ENCODE data around the gene ZNF2. TPM values are rescaled to one million over a fixed set of nuclear protein-coding genes. Genes with fewer than 3 reads are reported as not detected.
"Not testable (repeated sequence)": the region's sequence is repeated elsewhere in the genome, so short reads cannot be mapped to it uniquely, and the experiment has no call there.

The ZNF2 gene
- total and polyA plus RNA-seq, 2 experiments from 2014 or later = 4.7 to 5.6 TPM

DNA sequence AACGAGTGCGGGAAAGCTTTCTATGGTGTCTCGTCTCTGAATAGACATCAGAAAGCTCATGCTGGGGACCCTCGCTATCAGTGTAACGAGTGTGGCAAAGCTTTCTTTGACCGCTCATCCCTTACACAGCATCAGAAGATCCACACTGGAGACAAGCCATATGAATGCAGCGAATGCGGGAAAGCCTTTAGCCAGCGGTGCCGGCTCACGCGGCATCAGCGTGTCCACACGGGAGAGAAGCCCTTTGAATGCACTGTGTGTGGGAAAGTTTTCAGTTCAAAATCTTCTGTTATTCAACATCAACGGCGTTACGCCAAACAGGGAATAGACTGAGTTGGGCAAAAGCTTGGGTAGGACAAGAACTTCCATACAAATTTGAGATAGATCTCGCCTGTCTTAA lies 16.2 kb downstream of the ZNF2 start:
- DNase-seq (ENCODE audit: low read depth in 1 of 2, low spot score in 1 of 2) = no peak

DNA sequence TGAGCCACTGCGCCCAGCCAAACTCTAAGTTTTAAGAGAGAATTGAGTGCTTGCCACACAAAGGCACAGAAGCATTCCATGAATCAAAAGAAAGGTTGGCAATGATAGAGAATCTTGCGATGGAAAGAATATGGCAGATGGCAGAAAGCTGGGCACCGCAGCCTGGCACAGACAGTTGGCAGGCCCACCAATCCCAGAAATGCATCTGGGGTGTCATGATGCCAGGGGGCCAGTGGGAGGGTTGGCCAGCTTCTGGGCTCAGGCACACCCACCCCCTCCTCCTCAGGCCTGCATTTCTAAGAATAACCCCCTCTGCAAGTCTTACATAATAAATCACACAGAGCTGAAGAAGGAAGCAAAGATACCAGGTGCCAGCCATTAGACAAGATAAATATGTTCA lies 19.6 kb downstream of the ZNF2 start:
- TF ChIP-seq CTCF (IDR thresholded peaks at IDR 0.05; ENCODE audit: low read depth, low read length) = no peak
- H3K4me3 ChIP-seq = no peak overlapping the region
- peaks cover 18% of the 10 kb centered on the region for H3K36me3 ChIP-seq
- no peaks in the 10 kb centered on the region for H3K4me1 ChIP-seq (ENCODE audit: low read depth)
- H3K27ac ChIP-seq = no peak overlapping the region
- H3K9me3 ChIP-seq (ENCODE audit: low read depth) = no peaks in the 10 kb centered on the region
- no peak for DNase-seq (ENCODE audit: low read depth in 1 of 2, low spot score in 1 of 2)
- H3K27me3 ChIP-seq = no peaks in the 10 kb centered on the region

More for the DNA sequence above, 16.2 kb downstream of the ZNF2 start:
- no peaks in the 10 kb centered on the region for H3K9me3 ChIP-seq (ENCODE audit: low read depth)
- H3K4me3 ChIP-seq = no peak overlapping the region
- TF ChIP-seq CTCF (IDR thresholded peaks at IDR 0.05; ENCODE audit: low read depth, low read length) = no peak
- H3K4me1 ChIP-seq (ENCODE audit: low read depth) = no peaks in the 10 kb centered on the region
- H3K36me3 ChIP-seq = peaks cover 18% of the 10 kb centered on the region
- no peak overlapping the region for H3K27ac ChIP-seq
- H3K27me3 ChIP-seq = no peaks in the 10 kb centered on the region

DNA sequence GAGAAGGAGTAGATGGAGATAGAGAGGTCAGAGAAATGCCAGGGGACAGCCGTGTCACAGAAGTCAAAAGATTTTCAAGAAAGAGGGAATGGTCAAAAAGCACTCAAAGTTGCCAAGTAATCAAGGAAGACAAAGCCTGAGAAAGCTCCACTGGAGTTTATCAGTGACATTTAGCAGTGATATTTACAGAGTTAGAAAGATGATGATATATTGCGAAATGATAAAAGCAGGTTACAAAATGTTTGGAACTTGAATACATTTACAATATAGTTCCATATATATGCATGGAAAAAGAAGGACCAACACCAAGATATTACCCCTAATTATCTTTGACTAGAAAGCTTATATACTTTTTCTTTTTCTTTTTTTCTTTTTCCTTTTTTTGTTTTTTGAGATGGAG lies 20.4 kb downstream of the ZNF2 start:
- Histone ChIP-seq H3K27ac (no peak overlapping the region), H3K36me3 (peaks cover 12% of the 10 kb centered on the region), H3K27me3 (peaks cover 2% of the 10 kb centered on the region), H3K4me1 (ENCODE audit: low read depth) (no peaks in the 10 kb centered on the region), H3K4me3 (no peak overlapping the region), H3K9me3 (ENCODE audit: low read depth) (no peaks in the 10 kb centered on the region)
- peak in 1 of 2 donors; percentile 2 for DNase-seq (ENCODE audit: low read depth in 1 of 2, low spot score in 1 of 2)
- no peak for TF ChIP-seq CTCF (IDR thresholded peaks at IDR 0.05; ENCODE audit: low read depth, low read length)

- TF ChIP-seq CTCF (IDR thresholded peaks at IDR 0.05; ENCODE audit: low read depth, low read length) = peak; percentile 44
- not testable (repeated sequence) for H3K27me3 ChIP-seq; H3K36me3 ChIP-seq; H3K4me3 ChIP-seq; H3K27ac ChIP-seq; H3K4me1 ChIP-seq (ENCODE audit: low read depth); H3K9me3 ChIP-seq (ENCODE audit: low read depth)
- peak; percentile 27 to 52 for DNase-seq (ENCODE audit: low read depth in 1 of 2, low spot score in 1 of 2)
Measured at GRCh38 chr2:95192956-95193355, 27.3 kb downstream of the ZNF2 start.

DNA sequence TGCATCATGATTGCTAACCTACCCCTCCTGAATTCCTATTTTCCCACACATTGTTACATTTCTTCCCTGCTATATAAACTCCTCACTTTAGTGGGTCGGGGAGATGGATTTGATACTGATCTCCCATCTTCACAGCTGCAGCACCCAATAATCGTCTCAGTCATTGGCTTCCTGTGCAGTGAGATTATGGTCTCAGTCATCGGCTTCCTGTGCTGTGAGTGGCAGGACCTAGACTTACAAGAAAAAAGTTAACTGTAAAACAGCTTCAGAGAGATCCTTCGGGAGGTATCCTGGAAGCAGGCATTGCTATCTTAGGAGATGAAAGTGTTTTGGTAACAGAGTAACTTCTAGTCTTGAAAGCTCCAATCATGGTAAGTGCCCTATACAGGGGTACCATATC lies 38.3 kb downstream of the ZNF2 start:
- H3K4me3 ChIP-seq = no peak overlapping the region
- H3K4me1 ChIP-seq (ENCODE audit: low read depth) = peaks cover 9% of the 10 kb centered on the region
- no peak for TF ChIP-seq CTCF (IDR thresholded peaks at IDR 0.05; ENCODE audit: low read depth, low read length)

DNA sequence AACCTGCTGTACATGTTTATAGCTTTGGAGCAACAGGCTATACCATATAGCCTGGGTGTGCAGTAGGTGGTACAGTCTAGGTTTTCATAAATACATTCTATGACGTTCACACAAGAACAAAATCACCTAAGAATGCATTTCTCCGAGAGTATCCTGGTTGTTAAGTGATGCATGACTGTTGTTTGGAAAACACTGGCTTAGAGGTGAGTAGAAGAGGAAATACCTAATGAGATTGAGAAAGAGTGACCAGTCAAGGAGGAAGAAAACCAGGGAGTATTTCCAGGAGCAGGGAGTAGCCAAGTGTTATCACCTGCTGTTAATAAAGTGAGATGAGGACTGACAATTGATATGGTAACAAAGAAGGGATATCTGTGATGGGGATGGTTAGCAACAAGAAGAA lies 38.8 kb downstream of the ZNF2 start:
- Histone ChIP-seq H3K36me3 (no peaks in the 10 kb centered on the region), H3K27ac (no peak overlapping the region), H3K27me3 (no peaks in the 10 kb centered on the region), H3K4me1 (ENCODE audit: low read depth) (peaks cover 9% of the 10 kb centered on the region), H3K4me3 (no peak overlapping the region), H3K9me3 (ENCODE audit: low read depth) (no peaks in the 10 kb centered on the region)
- no peak for DNase-seq (ENCODE audit: low read depth in 1 of 2, low spot score in 1 of 2)
- no peak for TF ChIP-seq CTCF (IDR thresholded peaks at IDR 0.05; ENCODE audit: low read depth, low read length)

More for the DNA sequence above, 38.3 kb downstream of the ZNF2 start:
- no peaks in the 10 kb centered on the region for H3K36me3 ChIP-seq
- H3K27me3 ChIP-seq = no peaks in the 10 kb centered on the region
- no peaks in the 10 kb centered on the region for H3K9me3 ChIP-seq (ENCODE audit: low read depth)
- DNase-seq (ENCODE audit: low read depth in 1 of 2, low spot score in 1 of 2) = no peak
- H3K27ac ChIP-seq = no peak overlapping the region

All from cardiac muscle cell (in vitro differentiated cells and primary cell).